NCI-H524 treated with DMSO at 0.1 percent for 48 hours (cell line): Measurements from ENCODE around the gene SLC1A2.

ENCODE experiments used
- DNase-seq: peaks from one replicate; lab custom pipeline; 2025; lab: John Stamatoyannopoulos, UW

Gene SLC1A2

DNA sequence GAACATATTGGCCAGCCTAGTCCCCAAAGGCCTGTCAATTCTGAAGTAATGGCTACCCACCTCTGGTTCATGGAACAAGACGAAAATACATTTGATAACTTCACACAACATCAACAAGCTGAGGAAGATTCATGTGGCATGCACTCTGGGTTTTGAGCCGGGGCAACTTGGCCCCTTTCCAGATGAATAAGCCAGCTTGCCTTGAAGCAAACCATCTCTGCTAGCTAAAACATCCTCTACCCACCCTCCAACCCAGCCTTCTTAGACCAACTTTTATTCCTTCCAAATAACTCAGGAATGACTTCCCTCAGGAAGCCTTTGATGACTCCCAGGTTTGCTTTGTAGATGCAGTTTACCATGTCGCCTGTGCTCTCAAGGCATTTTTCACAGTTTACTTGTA is 94.4 kb downstream of the SLC1A2 start:
- DNase-seq = no peak

GRCh38 chr11:35324183-35324886 is 95.0 kb downstream of the SLC1A2 start:
- DNase-seq = no peak

GRCh38 chr11:35323076-35323868 is 96.1 kb downstream of the SLC1A2 start:
- no peak for DNase-seq

DNA sequence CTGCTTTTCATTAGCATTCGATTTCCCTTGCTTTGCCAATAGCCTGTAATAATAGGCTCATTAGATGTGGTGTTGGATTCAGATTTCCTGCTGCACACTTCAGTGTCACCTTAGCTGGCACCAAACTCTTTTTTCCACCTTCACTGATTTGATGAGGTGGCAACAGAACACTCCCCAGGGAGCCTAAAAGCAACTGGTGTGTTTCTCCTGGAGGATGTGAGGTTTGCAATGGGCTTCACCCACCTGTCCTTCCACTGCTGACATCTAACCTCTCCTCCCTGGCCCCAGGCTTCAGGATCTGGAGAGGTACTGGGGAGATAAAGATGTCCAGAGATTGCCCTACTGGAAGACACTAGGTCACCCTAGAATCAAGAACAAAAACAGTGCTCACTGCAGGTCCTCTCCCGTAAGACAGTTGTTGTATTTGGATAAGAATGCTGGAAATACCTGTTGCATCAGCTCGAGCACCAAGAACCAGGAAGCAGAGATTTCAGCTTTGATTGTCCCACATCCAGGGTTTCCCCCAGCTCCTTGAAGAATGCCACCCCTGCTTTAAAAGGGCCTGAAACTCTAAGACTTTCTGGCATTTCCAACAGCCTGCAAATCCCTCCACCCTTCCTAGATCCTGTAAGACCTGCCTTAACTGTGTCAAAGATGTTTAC is 96.9 kb downstream of the SLC1A2 start:
- no peak for DNase-seq

DNA sequence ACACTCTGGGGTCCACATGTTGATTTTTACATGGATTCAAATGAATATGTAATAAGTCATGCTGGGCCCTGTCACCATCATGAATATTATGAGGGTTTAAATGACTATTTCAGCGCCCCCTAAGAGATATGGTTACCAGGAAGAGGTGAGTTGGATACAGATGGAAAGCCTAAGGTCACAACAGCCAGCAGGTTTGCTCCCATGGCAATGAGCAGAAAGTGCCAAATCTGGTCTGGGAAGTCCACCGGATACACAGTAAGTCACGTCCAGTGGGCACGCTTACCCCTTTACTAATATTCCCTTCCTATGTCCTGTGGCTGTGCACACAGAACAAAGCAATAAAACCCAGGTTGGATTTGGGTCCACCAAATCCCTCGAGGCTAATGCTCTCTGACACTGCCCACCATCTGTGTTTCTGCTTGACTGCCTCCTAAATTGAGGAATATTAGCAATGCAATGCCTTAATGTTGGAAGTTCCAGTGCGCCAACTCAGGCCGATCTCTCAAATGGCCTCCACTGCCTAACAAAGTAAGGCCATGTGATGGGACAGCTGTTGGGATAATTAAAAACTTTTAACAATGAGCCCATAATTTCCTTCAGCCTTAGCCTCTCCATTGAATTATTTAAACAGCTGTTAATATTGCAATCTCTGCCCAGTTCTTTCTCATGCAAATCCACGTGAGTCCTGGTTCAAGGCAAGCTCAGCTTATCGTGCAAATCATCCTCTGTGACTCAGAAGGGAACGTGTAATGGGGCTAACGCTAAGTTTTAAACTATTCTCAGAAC is 97.6 kb downstream of the SLC1A2 start:
- DNase-seq = peak; percentile 98

GRCh38 chr11:35321111-35321510 is 98.2 kb downstream of the SLC1A2 start:
- no peak for DNase-seq

GRCh38 chr11:35318977-35319925 is 100.1 kb downstream of the SLC1A2 start:
- peak; percentile 62 for DNase-seq

DNA sequence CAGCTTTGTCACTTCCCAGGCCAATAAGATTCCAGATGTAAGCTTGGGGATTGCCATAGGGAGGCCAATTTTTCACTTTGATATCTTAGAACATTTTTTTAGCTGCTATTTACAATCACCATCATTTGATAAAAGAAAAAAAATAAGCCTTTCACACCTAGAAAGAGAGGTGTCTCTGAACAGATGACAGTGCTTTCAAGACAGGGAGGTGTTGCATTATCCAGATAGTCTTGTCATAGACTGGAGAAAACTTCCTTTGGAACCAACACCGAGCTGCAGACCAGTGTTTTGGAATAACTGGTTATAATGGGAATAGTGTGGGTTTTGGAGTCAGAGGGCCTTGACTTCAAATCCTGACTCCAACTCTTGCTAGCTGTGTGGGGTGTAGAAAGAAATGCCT is 101.0 kb downstream of the SLC1A2 start:
- no peak for DNase-seq

DNA sequence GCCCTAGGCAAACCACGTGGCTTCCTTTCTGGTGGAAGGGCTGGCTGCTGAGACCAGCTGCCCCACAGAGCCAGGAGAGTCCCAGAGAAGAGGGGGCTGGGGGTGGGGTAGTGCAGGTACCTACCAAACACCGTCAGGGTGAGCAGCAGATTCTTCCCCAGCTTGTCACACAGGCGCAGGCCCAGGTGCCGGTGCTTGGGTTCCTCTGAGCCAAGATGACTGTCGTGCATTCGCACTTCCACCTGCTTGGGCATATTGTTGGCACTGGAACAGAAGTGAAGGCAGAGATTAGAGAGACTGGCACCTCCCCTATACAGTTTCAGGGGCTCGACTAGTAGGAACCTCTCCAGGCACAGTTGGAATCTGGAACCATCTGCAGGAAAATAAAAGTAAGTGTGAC is 102.1 kb downstream of the SLC1A2 start:
- no peak for DNase-seq

DNA sequence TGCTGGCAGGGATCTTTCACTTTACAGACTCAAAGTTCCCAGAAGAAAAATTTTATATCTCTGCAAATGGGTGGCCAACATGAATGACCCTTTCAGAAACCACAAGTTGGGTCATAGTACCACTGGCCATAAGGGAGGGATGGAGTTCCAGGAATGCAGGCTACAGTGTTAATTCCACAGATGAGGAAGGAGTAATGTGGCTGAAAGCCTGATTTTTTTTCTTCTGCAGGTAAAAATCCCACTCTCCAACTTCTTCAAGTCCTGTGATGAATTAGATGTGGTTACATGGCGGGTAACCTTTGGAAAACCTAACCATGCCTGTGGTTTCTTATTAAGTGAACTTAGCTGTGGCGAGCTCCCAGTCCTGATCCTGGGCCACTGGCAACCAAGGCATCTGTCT is 103.2 kb downstream of the SLC1A2 start:
- no peak for DNase-seq

- DNase-seq = no peak
Observed at GRCh38 chr11:35313760-35314153, 105.6 kb downstream of the SLC1A2 start.

DNA sequence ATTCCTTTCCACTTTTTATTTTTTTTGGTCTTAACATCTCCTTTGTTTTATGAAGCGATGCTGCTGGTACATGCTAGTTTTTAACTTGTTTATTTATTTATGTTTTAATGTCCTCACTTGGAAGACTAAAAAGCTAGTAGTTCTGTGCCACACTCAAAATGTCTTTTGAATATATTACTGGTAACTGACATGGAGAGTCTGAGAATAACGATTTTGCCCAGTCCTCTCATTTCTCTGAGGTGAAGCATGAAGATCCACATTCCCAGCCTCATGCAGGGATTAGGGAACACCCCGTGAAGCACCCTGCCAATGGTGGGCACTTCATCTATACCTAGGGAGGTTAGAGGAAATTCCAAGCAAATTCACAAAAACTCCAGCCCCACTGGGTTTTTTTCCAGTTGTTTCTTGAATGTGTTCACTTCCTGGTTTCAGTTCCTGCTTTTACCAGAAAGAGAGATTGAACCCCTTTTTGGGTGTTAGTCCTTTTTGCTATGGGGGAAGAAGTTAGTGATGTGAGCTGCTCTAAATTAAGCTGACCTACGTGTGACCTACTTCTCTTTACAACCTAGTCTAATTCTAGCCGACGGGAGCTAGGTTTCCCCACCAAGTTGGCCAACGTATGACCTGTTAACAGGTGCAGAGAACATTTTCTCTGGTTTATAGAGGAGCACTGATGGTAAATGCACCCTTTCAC is 106.1 kb downstream of the SLC1A2 start:
- no peak for DNase-seq

GRCh38 chr11:35311331-35311730 is 108.0 kb downstream of the SLC1A2 start:
- DNase-seq = no peak

GRCh38 chr11:35308157-35308556 is 111.2 kb downstream of the SLC1A2 start:
- no peak for DNase-seq

DNA sequence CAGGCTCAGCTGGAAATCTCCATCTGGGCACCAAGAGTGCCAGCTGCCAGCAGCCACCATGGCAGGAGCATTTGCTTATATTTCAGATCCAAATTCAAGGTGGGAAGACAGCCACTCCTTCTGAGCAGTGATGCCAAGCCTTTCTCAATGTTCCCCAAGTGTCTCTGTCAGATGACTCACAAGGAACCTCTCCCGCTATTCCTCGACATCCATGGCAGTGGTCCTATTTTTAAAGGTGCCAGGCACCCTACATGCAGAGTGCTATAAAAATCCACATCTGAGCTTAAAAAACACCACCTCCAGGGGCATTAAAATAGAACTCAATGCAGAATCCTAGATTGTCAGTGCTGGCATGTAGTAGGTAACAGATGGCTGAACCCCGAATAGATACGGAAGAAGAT is 112.1 kb downstream of the SLC1A2 start:
- no peak for DNase-seq

GRCh38 chr11:35305670-35306382 is 113.5 kb downstream of the SLC1A2 start:
- no peak for DNase-seq

- DNase-seq = no peak
Observed at GRCh38 chr11:35304900-35305460, 114.4 kb downstream of the SLC1A2 start.

DNA sequence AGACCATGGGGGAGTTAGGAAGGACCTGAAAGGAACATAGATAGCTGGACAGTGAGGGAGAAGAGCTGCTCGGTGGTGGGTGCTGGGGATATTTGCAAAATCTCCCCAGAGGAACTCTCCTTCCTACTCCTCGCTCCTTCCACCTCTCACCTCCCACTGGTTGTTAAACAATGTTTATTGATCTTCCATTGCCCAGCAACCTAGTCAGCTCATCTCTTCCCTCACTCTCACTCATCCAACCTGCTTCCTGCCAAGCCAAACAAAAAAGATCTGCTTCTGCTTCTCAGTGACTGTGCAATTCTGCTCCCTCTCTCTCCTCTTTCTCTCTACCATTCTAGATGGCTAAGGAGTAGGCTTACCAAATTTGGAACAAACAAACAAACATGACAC is 115.0 kb downstream of the SLC1A2 start:
- no peak for DNase-seq

GRCh38 chr11:35303596-35304385 is 115.6 kb downstream of the SLC1A2 start:
- no peak for DNase-seq
